Subcutaneous adipose tissue (tissue), 4 donors: Measurements from ENCODE around the gene PRDM12. TPM values are rescaled to one million over a fixed set of nuclear protein-coding genes. Genes with fewer than 3 reads are reported as not detected.

Experiments used
- CTCF ChIP-seq: fragments of 450-650 bp; IDR thresholded peaks from one replicate; pipeline ENCODE4 v1.5.1; 2016; ENCODE audit warnings: low read depth, mild to moderate bottlenecking, control low read depth, antibody characterized with exemption, moderate library complexity
- total RNA-seq, 4 donors: library from RNA; depleted of rRNA; stranded (reverse); fragments of >200 nt; gene quantifications; one replicate each; pipeline ENCODE4 v1.1.0, GENCODE V29; 2016

PRDM12 gene
- total RNA-seq, 4 donors from 2014 or later: not detected

- TF ChIP-seq CTCF: no peak
Measured at GRCh38 chr9:130703501-130703900, 39.1 kb downstream of the PRDM12 start.

GRCh38 chr9:130707225-130707976 lies 43.0 kb downstream of the PRDM12 start:
- TF ChIP-seq CTCF: no peak

GRCh38 chr9:130710822-130711352 lies 46.5 kb downstream of the PRDM12 start:
- no peak for TF ChIP-seq CTCF

- no peak for TF ChIP-seq CTCF
Measured at GRCh38 chr9:130711469-130711868, 47.1 kb downstream of the PRDM12 start.

- TF ChIP-seq CTCF: no peak
Measured at GRCh38 chr9:130712564-130713285, 48.3 kb downstream of the PRDM12 start.

GRCh38 chr9:130713286-130713960 lies 49.0 kb downstream of the PRDM12 start:
- no peak for TF ChIP-seq CTCF
